HG02981 (cell line): ENCODE results near the gene THOC5.
"Not testable (repeated sequence)": the region's sequence is repeated elsewhere in the genome, so short reads cannot be mapped to it uniquely, and the experiment has no call there.

Source experiments
- ATAC-seq: cut with Tn5 transposase; IDR thresholded peaks from one replicate; pipeline ENCODE4 v1.9.1; 2021; ENCODE audit warnings: mild to moderate bottlenecking, moderate library complexity; ENCODE audit not compliant: unreplicated experiment

Gene THOC5

DNA sequence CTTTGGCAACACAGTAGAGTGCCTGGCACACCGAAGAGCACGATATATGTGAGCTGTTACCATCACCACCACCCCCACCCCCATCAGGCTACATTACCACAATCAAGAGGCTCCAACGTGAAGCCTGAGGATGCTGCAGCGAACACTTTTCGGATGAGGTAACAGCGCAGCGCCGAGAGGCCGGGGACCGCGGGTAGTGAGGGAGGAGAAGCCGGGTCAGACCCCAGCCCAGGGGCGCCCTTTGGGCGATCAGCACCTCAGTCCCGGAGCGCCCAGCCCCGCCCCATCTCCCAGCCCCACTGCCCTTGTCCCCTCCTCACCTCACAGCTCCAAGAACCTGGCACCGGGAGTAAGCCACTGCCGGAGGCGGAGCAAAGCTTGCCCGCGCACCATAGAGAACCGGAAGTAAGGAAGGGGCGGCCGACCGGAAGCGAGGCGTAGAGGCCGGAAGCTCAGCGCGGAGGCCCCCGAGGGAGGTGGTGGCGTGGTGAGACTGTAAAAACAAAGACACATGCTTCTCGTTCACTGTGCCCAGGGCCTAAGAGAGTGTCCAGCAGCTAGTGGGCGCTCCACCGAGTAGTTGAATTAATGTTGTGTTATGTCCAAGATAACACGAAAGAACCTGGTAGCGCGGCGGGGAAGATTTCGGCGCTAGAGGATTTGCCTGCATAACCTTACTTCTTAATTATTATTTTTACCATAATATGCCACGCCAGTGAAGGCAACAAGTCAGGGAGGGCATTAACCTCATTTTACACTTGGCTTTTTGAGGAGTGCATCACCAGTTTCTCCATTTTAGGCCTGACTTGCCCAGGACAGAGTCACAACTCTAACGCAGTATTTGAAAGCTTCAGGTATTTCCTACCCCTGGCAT is at the start of gene THOC5:
THOC5 (minus strand) TSS at position 407 of the 874 bp plus-strand sequence. CDS start 4,610 bp downstream, outside the sequence.
- peak; percentile 94 for ATAC-seq

DNA sequence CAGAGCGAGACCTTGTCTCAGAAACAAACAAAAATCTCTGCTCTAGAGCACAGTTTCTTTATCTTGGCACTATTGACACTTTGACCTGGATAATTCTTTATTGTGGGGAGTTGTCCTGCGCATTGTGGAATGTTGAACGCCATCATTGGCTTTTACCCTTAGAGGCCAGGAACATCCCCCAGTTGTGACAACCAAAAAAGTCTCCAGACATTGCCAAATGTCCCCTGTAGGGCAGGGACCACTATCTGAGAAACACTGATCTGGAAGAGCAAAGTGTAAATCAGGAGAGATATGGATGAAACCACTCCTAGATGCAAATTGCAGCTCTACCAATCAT is 45.1 kb upstream of the THOC5 start:
- no peak for ATAC-seq

DNA sequence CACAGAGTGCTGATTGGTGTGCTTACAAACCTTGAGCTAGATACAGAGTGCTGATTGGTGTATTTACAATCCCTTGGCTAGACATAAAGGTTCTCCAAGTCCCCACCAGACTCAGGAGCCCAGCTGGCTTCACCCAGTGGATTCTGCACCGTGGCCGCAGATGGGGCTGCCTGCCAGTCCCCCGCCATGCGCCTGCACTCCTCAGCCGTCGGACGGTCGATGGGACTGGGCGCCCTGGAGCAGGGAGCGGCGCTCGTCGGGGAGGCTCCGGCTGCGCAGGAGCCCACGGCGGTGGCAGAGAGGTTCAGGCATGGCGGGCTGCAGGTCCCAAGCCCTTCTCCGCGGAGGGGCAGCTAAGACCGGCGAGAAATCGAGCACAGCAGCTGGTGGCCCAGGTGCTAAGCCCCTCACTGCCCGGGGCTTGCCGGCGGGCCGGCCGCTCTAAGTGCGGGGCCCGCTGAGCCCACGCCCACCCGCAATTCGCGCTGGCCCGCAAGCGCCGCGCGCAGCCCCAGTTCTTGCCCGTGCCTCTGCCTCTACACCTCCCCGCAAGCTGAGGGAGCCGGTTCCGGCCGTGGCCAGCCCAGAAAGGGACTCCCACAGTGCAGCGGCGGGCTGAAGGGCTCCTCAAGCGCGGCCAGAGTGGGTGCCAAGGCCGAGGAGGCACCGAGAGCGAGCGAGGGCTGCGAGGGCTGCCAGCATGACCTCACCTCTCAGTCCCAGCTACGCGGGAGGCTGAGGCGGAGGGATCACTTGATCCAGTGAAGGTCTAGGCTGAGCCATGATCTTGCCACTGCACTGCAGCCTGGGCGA is 44.5 kb upstream of the THOC5 start:
- ATAC-seq: not testable (repeated sequence)

- no peak for ATAC-seq
Observed at GRCh38 chr22:29596408-29596807, 42.9 kb upstream of the THOC5 start.

DNA sequence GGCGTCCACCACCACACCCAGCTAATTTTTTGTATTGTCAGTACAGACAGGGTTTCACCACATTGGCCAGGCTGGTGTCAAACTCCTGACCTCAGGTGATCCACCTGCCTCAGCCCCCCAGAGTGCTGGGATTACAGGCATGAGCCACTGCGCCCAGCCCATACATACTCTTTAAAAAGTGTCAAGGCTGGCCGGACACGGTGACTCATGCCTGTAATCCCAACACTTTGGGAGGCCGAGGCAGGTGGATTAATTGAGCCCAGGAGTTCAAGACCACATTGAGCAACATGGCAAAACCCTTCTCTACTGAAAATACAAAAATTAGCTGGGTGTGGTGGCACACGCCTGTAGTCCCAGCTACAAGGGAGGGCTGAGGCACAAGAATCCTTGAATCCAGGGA is 40.9 kb upstream of the THOC5 start:
- not testable (repeated sequence) for ATAC-seq

- no peak for ATAC-seq
Observed at GRCh38 chr22:29593923-29594322, 40.4 kb upstream of the THOC5 start.

- no peak for ATAC-seq
Observed at GRCh38 chr22:29587938-29588699, 34.6 kb upstream of the THOC5 start.

- ATAC-seq: not testable (repeated sequence)
Observed at GRCh38 chr22:29586193-29586705, 32.7 kb upstream of the THOC5 start.

DNA sequence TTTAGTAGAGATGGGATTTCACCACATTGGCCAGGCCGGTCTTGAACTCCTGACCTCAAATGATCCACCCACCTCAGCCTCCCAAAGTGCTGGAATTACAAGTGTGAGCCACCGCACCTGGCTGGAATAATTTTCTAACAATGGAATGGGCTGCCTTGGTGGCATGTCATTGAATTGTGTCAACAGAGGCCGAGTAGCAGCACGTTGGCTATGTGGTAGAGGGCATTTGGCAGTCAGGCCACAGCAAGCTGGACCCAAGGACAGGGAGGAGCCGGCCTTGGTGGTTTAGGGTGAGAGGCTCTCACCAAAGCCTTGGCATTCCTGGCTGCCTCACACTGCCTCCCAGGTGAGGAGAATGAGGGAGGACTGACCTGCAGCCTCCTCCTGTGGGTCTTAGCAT is 31.4 kb upstream of the THOC5 start:
- ATAC-seq: no peak

- no peak for ATAC-seq
Observed at GRCh38 chr22:29581799-29582198, 28.2 kb upstream of the THOC5 start.

GRCh38 chr22:29580200-29580810 is 26.7 kb upstream of the THOC5 start:
- peak; percentile 16 for ATAC-seq

- ATAC-seq: no peak
Observed at GRCh38 chr22:29578462-29579200, 25.1 kb upstream of the THOC5 start.

DNA sequence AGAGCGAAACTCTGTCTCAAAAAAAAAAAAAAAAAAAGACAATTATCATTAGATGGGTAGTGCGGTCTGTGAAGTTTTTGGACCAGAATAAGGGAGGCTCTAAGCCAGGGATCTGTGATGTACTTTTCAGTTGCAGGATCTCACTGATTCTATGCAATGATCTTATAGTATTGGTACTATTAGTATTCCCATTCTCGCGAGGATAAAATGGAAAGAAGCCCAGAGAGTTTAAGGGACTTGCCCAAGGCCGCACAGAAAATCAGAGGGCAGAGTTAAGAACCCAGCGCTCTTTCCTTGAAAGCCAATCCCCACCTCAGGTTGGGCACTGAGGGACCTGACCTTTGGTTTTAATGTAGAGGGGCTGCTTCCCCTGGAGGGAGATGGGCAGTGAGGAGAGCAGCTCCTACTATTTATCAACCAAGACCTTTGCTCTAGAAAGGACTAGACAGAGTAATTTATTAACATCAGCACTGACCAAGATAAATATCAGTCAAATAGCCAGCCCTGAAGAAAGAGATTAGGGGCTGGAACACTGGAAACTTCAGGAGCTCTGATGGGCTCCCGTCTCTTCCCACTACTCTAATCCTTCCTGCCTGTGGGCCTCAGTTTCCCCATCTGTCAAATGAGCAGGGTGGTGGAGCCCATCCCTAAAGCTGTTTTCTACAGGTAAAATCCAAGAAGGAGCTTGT is 21.3 kb upstream of the THOC5 start:
- ATAC-seq: no peak

GRCh38 chr22:29570912-29571549 is 17.5 kb upstream of the THOC5 start:
- no peak for ATAC-seq

GRCh38 chr22:29570456-29570855 is 16.9 kb upstream of the THOC5 start:
- no peak for ATAC-seq

GRCh38 chr22:29569011-29569678 is 15.6 kb upstream of the THOC5 start:
- ATAC-seq: no peak

- no peak for ATAC-seq
Observed at GRCh38 chr22:29567338-29567737, 13.8 kb upstream of the THOC5 start.

- not testable (repeated sequence) for ATAC-seq
Observed at GRCh38 chr22:29566513-29566912, 13.0 kb upstream of the THOC5 start.
